ENCODE results near the gene SLC2A6.
"Not testable (repeated sequence)": the region's sequence is repeated elsewhere in the genome, so short reads cannot be mapped to it uniquely, and the experiment has no call there.

Gene SLC2A6

GRCh38 chr9:133463234-133463863 is 15.6 kb downstream of the SLC2A6 start:
- in situ Hi-C loops (cut with MboI; ENCODE audit: low sequenced_read_pairs), result no loop called here

DNA sequence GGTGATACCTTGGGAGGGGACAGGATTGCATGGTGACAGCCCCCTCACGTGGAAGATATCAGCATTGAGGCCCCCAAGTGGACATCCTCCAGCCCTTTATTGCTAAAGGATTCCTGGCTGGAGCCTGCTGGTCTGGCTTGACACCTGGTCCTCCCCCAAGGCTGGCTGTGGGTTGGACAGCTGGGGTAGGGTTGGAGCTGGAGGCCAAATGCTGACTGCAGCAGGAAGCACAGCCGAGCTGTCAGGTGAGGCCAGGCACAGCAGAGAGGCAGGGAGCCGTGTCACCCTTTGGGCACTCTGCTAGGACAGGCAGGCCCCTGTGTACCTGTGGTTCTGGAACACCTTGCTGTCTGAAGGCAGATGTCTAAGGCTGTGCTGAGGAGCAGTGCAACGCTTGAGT is 16.9 kb downstream of the SLC2A6 start:
- in situ Hi-C loops (cut with MboI; ENCODE audit: low sequenced_read_pairs), result no loop called here

DNA sequence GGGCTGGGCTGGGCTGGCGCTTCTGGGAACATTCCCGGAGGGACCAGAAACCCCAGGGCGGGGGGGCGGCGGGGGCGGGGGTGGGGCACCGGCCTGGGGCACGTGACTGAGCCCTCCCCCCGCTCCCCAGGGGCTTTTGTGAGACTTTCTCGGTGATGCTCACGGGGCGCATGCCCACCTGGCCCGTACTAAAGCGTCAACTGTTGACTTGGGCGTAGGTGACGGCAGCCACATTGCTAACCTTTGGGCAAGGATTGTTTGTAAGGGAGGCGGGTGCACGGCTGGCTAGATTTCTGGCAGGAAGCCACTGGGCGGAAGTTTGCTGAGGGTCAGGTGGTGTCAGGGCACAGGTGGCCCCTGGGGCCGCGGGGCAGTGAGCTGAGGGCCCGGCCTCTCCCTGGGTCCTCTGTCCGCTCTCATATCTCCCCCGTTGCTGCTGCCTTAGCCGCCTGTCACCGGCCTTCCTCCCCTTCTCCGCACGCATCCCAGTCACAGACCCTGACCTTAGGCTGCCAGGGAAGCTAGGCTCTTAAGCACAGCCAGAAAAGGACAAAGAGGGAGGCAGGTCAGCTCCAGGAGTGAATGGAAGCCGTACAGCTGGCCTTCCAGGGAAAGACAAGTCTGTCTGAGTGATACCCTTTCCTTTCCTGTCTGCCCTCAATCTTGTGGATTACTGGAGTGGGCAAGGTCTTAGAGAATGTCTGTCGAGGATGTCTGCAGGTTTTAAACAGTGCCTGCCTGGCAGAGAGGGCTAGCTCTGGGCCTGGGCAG is 18.3 kb downstream of the SLC2A6 start:
- in situ Hi-C loops (cut with MboI; ENCODE audit: low sequenced_read_pairs), result no loop called here

DNA sequence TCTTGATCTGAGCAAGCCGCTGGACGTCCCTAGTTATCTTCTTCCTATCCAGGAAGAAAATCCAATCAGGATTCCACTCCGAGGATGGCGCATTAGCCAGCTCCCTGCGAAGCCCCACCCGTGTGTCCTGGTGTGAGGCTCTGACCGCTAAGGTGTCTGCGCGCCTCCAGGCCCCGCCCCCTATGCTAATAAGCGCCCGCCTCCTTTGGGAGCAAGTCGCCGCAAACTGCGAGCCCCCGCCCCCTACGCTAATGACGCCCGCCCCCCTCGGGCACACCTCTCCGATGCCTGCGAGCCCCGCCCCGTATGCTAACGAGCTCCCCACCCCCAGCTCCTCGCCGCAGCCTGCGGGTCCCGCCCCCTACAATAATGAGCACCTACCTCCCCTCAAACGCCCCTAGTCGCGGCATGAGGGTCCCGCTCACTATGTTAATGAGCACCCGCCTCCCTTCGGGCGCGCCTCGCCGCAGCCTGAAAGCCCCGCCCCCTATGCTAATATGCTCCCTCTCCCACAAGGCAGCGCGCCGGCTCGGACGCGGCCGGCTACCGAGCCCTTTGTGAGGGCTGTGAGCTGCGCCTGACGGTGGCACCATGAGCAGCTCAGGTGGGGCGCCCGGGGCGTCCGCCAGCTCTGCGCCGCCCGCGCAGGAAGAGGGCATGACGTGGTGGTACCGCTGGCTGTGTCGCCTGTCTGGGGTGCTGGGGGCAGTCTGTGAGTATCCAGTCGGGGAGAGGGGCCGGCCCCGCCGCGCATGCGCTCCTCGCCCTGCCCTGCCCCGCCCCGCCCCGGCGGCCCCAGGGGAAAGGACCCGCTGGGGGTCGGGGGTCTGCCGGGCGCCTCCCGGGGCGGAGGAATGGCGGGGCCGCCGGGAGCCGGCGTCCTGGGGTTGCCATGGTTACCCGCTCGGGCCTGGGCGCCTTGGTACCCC is 19.2 kb downstream of the SLC2A6 start, which contains the start of gene CACFD1:
CACFD1 (plus strand) TSS at position 503 of the 929 bp plus-strand sequence; CDS start at position 592, 89 bp downstream.
- in situ Hi-C loops (cut with MboI; ENCODE audit: low sequenced_read_pairs), result no loop called here

DNA sequence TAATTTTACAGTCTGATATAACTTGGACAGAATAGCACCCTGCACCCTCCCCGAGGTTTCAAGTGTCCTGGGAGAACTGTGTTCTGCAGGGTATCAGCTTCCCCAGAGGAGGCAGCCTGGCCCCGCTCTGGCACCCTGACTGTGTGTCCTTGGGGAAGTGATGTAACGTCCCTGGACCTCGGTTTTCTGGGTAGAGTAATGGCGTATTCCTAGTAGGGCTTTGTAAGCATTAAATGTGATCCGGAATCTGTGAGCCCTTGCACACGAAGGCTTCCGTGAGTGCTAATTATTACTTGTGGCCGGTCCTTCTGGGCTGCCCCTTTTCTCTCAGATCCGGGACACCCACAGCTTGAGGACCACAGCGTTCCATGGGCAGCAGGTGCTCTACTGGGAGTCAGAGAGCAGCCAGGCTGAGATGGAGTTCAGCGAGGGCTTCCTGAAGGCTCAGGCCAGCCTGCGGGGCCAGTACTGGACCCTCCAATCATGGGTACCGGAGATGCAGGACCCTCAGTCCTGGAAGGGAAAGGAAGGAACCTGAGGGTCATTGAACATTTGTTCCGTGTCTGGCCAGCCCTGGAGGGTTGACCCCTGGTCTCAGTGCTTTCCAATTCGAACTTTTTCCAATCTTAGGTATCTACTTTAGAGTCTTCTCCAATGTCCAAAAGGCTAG is 20.1 kb downstream of the SLC2A6 start:
- in situ Hi-C loops (cut with MboI; ENCODE audit: low sequenced_read_pairs), result no loop called here

DNA sequence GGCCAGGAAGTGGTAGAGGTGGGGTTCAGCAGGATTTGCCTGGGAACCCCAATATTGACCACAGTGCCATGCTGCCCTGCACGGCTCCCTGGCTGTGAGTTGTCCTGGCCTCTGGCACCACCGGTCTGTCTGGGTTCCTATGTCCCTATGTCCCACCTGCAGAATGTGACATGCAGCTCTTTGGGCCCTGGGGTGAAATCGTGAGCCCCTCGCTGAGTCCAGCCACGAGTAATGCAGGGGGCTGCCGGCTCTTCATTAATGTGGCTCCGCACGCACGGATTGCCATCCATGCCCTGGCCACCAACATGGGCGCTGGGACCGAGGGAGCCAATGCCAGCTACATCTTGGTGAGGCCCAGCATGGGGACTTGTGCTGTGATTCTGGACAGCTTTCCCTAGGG is 21.2 kb downstream of the SLC2A6 start:
- in situ Hi-C loops (cut with MboI; ENCODE audit: low sequenced_read_pairs), result no loop called here

GRCh38 chr9:133457233-133457632 is 21.7 kb downstream of the SLC2A6 start:
- in situ Hi-C loops (cut with MboI; ENCODE audit: low sequenced_read_pairs), result no loop called here

DNA sequence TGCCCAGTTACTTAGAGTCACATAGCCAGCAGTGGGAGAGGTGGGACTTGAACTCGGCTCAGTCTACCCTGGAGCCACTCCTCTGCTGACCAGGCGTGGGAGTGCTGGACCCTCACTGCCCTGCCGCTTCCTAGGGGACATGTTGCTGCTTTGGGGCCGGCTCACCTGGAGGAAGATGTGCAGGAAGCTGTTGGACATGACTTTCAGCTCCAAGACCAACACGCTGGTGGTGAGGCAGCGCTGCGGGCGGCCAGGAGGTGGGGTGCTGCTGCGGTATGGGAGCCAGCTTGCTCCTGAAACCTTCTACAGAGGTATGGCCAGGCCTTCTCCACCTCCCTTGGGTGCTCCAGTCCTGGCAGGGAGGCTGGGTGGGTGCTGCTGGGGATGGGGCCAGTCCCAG is 22.5 kb downstream of the SLC2A6 start:
- in situ Hi-C loops (cut with MboI; ENCODE audit: low sequenced_read_pairs), result no loop called here

- in situ Hi-C loops (cut with MboI; ENCODE audit: low sequenced_read_pairs), result no loop called here
These were observed 23.0 kb downstream of the SLC2A6 start for GRCh38 chr9:133455936-133456335.

DNA sequence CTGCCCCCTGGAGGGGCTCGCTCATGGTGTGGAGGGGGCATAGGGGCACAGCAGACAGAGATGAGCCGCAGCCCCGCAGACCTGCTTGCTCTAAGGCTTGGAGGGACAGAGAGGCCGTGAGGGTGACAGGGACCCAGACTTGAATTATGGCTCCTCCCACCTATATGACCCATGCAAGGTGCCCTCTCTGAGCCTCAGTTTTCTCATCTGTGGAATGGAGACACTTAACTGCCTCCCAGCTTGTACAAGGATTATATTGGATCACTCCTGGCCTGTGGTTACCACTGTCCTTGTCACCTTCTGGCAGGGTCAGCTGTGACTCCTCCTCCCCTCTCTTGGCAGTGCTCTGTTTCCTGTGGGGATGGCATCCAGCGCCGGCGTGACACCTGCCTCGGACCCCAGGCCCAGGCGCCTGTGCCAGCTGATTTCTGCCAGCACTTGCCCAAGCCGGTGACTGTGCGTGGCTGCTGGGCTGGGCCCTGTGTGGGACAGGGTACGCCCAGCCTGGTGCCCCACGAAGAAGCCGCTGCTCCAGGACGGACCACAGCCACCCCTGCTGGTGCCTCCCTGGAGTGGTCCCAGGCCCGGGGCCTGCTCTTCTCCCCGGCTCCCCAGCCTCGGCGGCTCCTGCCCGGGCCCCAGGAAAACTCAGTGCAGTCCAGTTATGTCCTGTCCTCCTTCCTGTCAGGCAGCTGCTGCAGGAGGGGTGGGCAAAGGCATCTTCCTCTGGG is 23.8 kb downstream of the SLC2A6 start:
- in situ Hi-C loops (cut with MboI; ENCODE audit: low sequenced_read_pairs), result no loop called here

- in situ Hi-C loops (cut with MboI; ENCODE audit: low sequenced_read_pairs), result no loop called here
These were observed 24.6 kb downstream of the SLC2A6 start for GRCh38 chr9:133454325-133454724.

- in situ Hi-C loops (cut with MboI; ENCODE audit: low sequenced_read_pairs), result no loop called here
These were observed 25.2 kb downstream of the SLC2A6 start for GRCh38 chr9:133453651-133454050.

- in situ Hi-C loops (cut with MboI; ENCODE audit: low sequenced_read_pairs), result no loop called here
These were observed 26.3 kb downstream of the SLC2A6 start for GRCh38 chr9:133452562-133452961.

GRCh38 chr9:133451865-133452264 is 27.0 kb downstream of the SLC2A6 start:
- in situ Hi-C loops (cut with MboI; ENCODE audit: low sequenced_read_pairs), result not testable (repeated sequence)

DNA sequence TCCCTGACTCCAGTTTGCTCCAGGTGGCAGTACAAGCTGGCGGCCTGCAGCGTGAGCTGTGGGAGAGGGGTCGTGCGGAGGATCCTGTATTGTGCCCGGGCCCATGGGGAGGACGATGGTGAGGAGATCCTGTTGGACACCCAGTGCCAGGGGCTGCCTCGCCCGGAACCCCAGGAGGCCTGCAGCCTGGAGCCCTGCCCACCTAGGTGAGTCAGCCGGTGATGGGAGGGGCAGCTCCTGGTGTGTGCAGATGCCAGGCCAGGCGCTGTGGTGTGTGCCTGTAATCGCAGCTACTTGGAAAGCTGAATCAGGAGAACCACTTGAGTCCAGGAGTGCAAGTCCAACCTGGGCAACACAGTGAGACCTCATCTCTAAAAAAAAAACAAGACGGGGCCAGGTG is 29.1 kb downstream of the SLC2A6 start:
- in situ Hi-C loops (cut with MboI; ENCODE audit: low sequenced_read_pairs), result no loop called here

- in situ Hi-C loops (cut with MboI; ENCODE audit: low sequenced_read_pairs), result no loop called here
These were observed 30.4 kb downstream of the SLC2A6 start for GRCh38 chr9:133448487-133448972.

DNA sequence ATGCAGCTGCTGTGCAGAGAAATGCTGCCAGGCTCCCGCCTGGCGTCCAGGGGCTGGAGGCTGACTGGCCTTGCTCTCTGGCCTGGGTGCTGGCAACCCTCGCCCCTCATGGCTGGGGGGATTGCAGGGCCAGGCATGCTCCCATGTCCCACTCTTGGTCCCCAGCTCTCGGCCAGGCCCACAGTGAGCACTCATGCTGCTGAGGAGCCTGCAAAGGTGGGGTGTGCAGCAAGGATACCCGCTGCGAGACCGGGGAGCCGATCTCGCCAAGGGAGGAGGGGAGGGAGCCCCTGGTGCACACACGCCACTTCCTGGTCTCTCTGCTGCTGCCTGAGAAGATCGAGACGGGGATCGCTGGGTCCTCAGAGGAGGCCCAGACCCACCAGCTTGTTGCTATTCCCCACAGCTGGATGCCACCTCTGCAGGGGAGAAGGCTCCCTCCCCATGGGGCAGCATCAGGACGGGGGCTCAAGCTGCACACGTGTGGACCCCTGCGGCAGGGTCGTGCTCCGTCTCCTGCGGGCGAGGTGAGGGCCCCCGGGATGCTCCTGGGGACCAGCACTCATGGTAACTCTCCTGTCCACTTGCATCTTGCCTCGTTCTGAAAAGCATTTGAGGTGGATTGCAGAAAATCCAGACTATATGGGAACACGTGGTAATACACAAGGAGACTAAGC is 33.5 kb downstream of the SLC2A6 start:
- in situ Hi-C loops (cut with MboI; ENCODE audit: low sequenced_read_pairs), result no loop called here

DNA sequence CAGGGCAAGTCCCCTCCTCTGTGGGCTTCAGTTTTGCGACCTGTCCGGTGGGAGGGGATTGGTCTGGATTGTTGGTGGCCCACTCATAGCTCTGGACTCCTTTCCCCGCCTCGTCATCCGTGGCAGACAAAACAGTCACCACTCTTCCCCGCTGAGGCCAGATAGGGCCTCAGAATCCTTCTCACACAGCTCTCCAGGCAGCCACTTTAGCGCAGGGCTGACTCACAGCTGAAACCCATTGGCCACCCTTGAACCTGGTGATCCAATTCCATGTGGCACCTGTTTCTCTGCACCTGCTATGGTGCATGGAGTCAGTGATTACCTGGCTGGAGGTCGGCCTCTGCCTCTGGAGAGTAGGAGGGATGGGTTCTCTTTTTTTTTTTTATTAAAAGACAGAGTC is 34.9 kb downstream of the SLC2A6 start:
- in situ Hi-C loops (cut with MboI; ENCODE audit: low sequenced_read_pairs), result no loop called here

- in situ Hi-C loops (cut with MboI; ENCODE audit: low sequenced_read_pairs), result no loop called here
These were observed 35.7 kb downstream of the SLC2A6 start for GRCh38 chr9:133443248-133443647.
